H9 (cell line): Measurements from ENCODE around the gene NLRP9. TPM values are rescaled to one million over a fixed set of nuclear protein-coding genes. Genes with fewer than 3 reads are reported as not detected.

Experiments
- DNase-seq: peaks from one replicate; pipeline ENCODE4 v3.0.0-alpha.2; 2017
- H2AFZ ChIP-seq: one replicate; pipeline ENCODE4 v1.6.1; 2013; ENCODE audit warnings: mild to moderate bottlenecking, low read length, control low read depth, moderate library complexity
- H2AK5ac ChIP-seq: 2 replicates; pipeline ENCODE4 v1.6.1; 2013; ENCODE audit warnings: low read length, control low read depth, mixed read lengths; ENCODE audit not compliant: insufficient read length
- H2BK120ac ChIP-seq: one replicate; pipeline ENCODE4 v1.6.1; 2013; ENCODE audit warnings: low read depth, mild to moderate bottlenecking, low read length, control low read depth, inconsistent platforms; ENCODE audit not compliant: poor library complexity, severe bottlenecking
- H2BK12ac ChIP-seq: 2 replicates; pipeline ENCODE4 v1.6.1; 2013; ENCODE audit warnings: low read length, control low read depth, mixed read lengths, low read depth; ENCODE audit not compliant: insufficient read length
- H2BK15ac ChIP-seq: 2 replicates; pipeline ENCODE4 v1.6.1; 2013; ENCODE audit warnings: low read depth, low read length, control low read depth
- H2BK20ac ChIP-seq: one replicate; pipeline ENCODE4 v1.6.1; 2013; ENCODE audit warnings: low read depth, mild to moderate bottlenecking, low read length, control low read depth, inconsistent platforms; ENCODE audit not compliant: poor library complexity, severe bottlenecking
- H2BK5ac ChIP-seq: 2 replicates; pipeline ENCODE4 v1.6.1; 2013; ENCODE audit warnings: low read length, control low read depth, mixed read lengths; ENCODE audit not compliant: insufficient read length
- H3K14ac ChIP-seq: 2 replicates; pipeline ENCODE4 v1.6.1; 2013; ENCODE audit warnings: low read length, control low read depth; ENCODE audit not compliant: insufficient read depth
- H3K18ac ChIP-seq: 2 replicates; pipeline ENCODE4 v1.6.1; 2013; ENCODE audit warnings: low read depth, mild to moderate bottlenecking, mixed read lengths, low read length, control low read depth; ENCODE audit not compliant: insufficient read length
- H3K23ac ChIP-seq: 2 replicates; pipeline ENCODE4 v1.6.1; 2013; ENCODE audit warnings: low read length, control low read depth, mixed read lengths, low read depth; ENCODE audit not compliant: insufficient read length
- H3K23me2 ChIP-seq: 2 replicates; pipeline ENCODE4 v1.6.1; 2013; ENCODE audit warnings: low read depth, mild to moderate bottlenecking, mixed read lengths, low read length, control low read depth; ENCODE audit not compliant: insufficient read length, poor library complexity, severe bottlenecking
- H3K27ac ChIP-seq: 2 replicates; pipeline ENCODE4 v1.5.1; 2013; ENCODE audit warnings: low read length, control low read depth, mixed read lengths, low read depth; ENCODE audit not compliant: insufficient read length
- H3K27me3 ChIP-seq: 2 replicates; pipeline ENCODE4 v1.6.1; 2013; ENCODE audit warnings: low read length, control low read depth, inconsistent platforms; ENCODE audit not compliant: insufficient read depth
- H3K4ac ChIP-seq: 2 replicates; pipeline ENCODE4 v1.6.1; 2013; ENCODE audit warnings: low read depth, mild to moderate bottlenecking, control low read depth, inconsistent platforms, low read length, moderate library complexity
- H3K4me1 ChIP-seq: 2 replicates; pipeline ENCODE4 v1.6.1; 2013; ENCODE audit warnings: low read length, control low read depth, inconsistent platforms; ENCODE audit not compliant: insufficient read depth
- H3K4me2 ChIP-seq: 2 replicates; pipeline ENCODE4 v1.6.1; 2013; ENCODE audit warnings: low read length, control low read depth, mixed read lengths; ENCODE audit not compliant: insufficient read length, insufficient read depth
- H3K56ac ChIP-seq: 2 replicates; pipeline ENCODE4 v1.6.1; 2013; ENCODE audit warnings: low read depth, mild to moderate bottlenecking, mixed read lengths, low read length, control low read depth; ENCODE audit not compliant: insufficient read length
- H3K79me1 ChIP-seq: 2 replicates; pipeline ENCODE4 v1.6.1; 2013; ENCODE audit warnings: low read depth, mild to moderate bottlenecking, moderate library complexity, low read length, control low read depth, inconsistent platforms; ENCODE audit not compliant: insufficient read depth, poor library complexity, severe bottlenecking
- H3K79me2 ChIP-seq: 2 replicates; pipeline ENCODE4 v1.6.1; 2013; ENCODE audit warnings: low read length, control low read depth, inconsistent platforms; ENCODE audit not compliant: insufficient read depth
- H3K9ac ChIP-seq: 2 replicates; pipeline ENCODE4 v1.6.1; 2013; ENCODE audit warnings: low read length, control low read depth, mixed read lengths; ENCODE audit not compliant: insufficient read length; ENCODE audit errors: extremely low read depth
- H3K9me3 ChIP-seq: one replicate; pipeline ENCODE4 v1.6.1; 2013; ENCODE audit warnings: low read depth, low read length, inconsistent platforms; ENCODE audit not compliant: control insufficient read depth
- H3T11ph ChIP-seq: one replicate; pipeline ENCODE4 v1.6.1; 2013; ENCODE audit warnings: mild to moderate bottlenecking, low read length, control low read depth, inconsistent platforms
- H4K20me1 ChIP-seq: one replicate; pipeline ENCODE4 v1.6.1; 2013; ENCODE audit not compliant: control insufficient read depth, insufficient read length, insufficient read depth
- H4K5ac ChIP-seq: 2 replicates; pipeline ENCODE4 v1.6.1; 2013; ENCODE audit warnings: low read depth, mild to moderate bottlenecking, mixed read lengths, low read length, control low read depth; ENCODE audit not compliant: insufficient read length
- H4K8ac ChIP-seq: replicated peaks from 2 replicates; pipeline ENCODE4 v1.6.1; 2013; ENCODE audit warnings: low read length, control low read depth, mixed read lengths, low read depth; ENCODE audit not compliant: insufficient read length
- H4K91ac ChIP-seq: 2 replicates; pipeline ENCODE4 v1.6.1; 2013; ENCODE audit warnings: low read depth, mild to moderate bottlenecking, moderate library complexity, mixed read lengths, low read length, control low read depth; ENCODE audit not compliant: insufficient read length
- H3K27ac Mint-ChIP-seq, 3 experiments: 2 replicates in 2 of 3; 3 replicates in 1 of 3; pipeline ENCODE4 v1.8.0; 2020 to 2021; ENCODE audit warnings: mixed read lengths in 3 of 3, mild to moderate bottlenecking in 1 of 3, moderate library complexity in 1 of 3
- H3K27me3 Mint-ChIP-seq: 2 replicates; pipeline ENCODE4 v1.8.0; 2021; ENCODE audit warnings: low read depth, mild to moderate bottlenecking, moderate library complexity, mixed read lengths
- H3K36me3 Mint-ChIP-seq, 3 experiments: 2 replicates in 2 of 3; 3 replicates in 1 of 3; pipeline ENCODE4 v1.8.0; 2020 to 2021; ENCODE audit warnings: low read depth in 3 of 3, mixed read lengths in 3 of 3; ENCODE audit not compliant: insufficient read depth in 1 of 3
- H3K4me1 Mint-ChIP-seq, 2 experiments: 2 replicates each; pipeline ENCODE4 v1.8.0; 2020; ENCODE audit warnings: mixed read lengths in 2 of 2
- H3K4me3 Mint-ChIP-seq, 2 experiments: 2 replicates in 1 of 2; 3 replicates in 1 of 2; pipeline ENCODE4 v1.8.0; 2020 to 2021; ENCODE audit warnings: mild to moderate bottlenecking in 2 of 2, mixed read lengths in 2 of 2, moderate library complexity in 1 of 2
- H3K9me3 Mint-ChIP-seq, 2 experiments: 2 replicates in 1 of 2; 3 replicates in 1 of 2; pipeline ENCODE4 v1.8.0; 2020; ENCODE audit warnings: mild to moderate bottlenecking in 2 of 2, mixed read lengths in 2 of 2, moderate library complexity in 1 of 2
- CTCF ChIP-seq: fragments of 200-600 bp; sonication (generic); conservative IDR thresholded peaks from 3 replicates; pipeline ENCODE4 v1.8.0; 2021; ENCODE audit warnings: antibody characterized with exemption, mild to moderate bottlenecking
- WGBS: extraction: QIAGEN DNeasy Blood & Tissue Kit; methylation state at CpG from one replicate; pipeline ENCODE4 v1.1.7; 2013; ENCODE audit warnings: missing lambda C conversion rate, low lambda C conversion rate, mixed read lengths; ENCODE audit not compliant: insufficient read length; ENCODE audit errors: extremely low coverage; 5-methylcytosine and 5-hydroxymethylcytosine counted together
- total RNA-seq: library from RNA; stranded (reverse); gene quantifications from 2 replicates; pipeline ENCODE4 v1.2.1, GENCODE V29; 2021

The NLRP9 gene
- total RNA-seq, 1 experiment from 2014 or later: not detected

GRCh38 chr19:55753401-55753800, 15.2 kb upstream of the NLRP9 start:
- DNase-seq: no peak
- Histone ChIP-seq H3K9ac (no peak overlapping the region), H2BK20ac (no peak overlapping the region), H3K56ac (no peak overlapping the region), H4K20me1 (no peaks in the 10 kb centered on the region), H2AFZ (no peak overlapping the region), H3K4me1 (no peaks in the 10 kb centered on the region), H4K91ac (no peak overlapping the region), H3K79me2 (peaks cover 2% of the 10 kb centered on the region; the same call in 1 of the 2 replicates), H3K4me2 (no peak overlapping the region), H3K23ac (no peak overlapping the region), H3K14ac (no peak overlapping the region), H3K27me3 (no peaks in the 10 kb centered on the region), H4K5ac (no peak overlapping the region), H3K27ac (no peak overlapping the region), H2BK12ac (no peak overlapping the region), H3T11ph (no peak overlapping the region), H2BK120ac (no peak overlapping the region), H3K79me1 (no peaks in the 10 kb centered on the region), H3K4ac (no peak overlapping the region), H2BK5ac (no peak overlapping the region), H3K23me2 (no peaks in the 10 kb centered on the region), H3K9me3 (peaks cover 65% of the 10 kb centered on the region), H2BK15ac (no peak overlapping the region), H3K18ac (no peak overlapping the region), H2AK5ac (no peak overlapping the region), H4K8ac (no peak overlapping the region)
- Mint-ChIP-seq H3K27me3 (peaks cover 4% of the 10 kb centered on the region; the same call in 1 of the 2 replicates), H3K4me3 (no peak overlapping the region), H3K9me3 (peaks cover 83 to 92% of the 10 kb centered on the region in 2 experiments), H3K27ac (no peak overlapping the region), H3K4me1 (no peaks in the 10 kb centered on the region), H3K36me3 (peaks cover 16 to 20% (median 19%) of the 10 kb centered on the region in 3 experiments; a peak in 6 of 7 replicates)
- no peak for TF ChIP-seq CTCF
- WGBS: no CpG with 5 or more reads among the region's 3 CpGs
